ENCODE data around the gene PTPRF.

- TF ChIP-seq POLR2A (IDR thresholded peaks at IDR 0.05), result no peak
- TF ChIP-seq CTCF (IDR thresholded peaks at IDR 0.05), result no peak
Measured at GRCh38 chr1:43584204-43584603, 53.5 kb downstream of the PTPRF start.
